ENCODE measurements around the gene RTP3. TPM values are rescaled to one million over a fixed set of nuclear protein-coding genes. Genes with fewer than 3 reads are reported as not detected.

The RTP3 gene
- total RNA-seq, 1 experiment from 2014 or later: not detected

GRCh38 chr3:46540550-46540949, 42.8 kb downstream of the RTP3 start:
- no TSS peak for BruUV-seq (replicated peaks)
- H3K4me3 ChIP-seq (ENCODE audit: low read depth in 2 of 2, low read length in 2 of 2): no peak overlapping the region
- ChIA-PET POLR2A (no interaction called here), CTCF (no interaction called here)
- in situ Hi-C loops (cut with HindIII; ENCODE audit: low pct_unique_long_range_greater_than_20kb, low sequenced_read_pairs): no loop called here
- H3K4me1 ChIP-seq (ENCODE audit: control insufficient read depth, insufficient read depth, low read length): no peaks in the 10 kb centered on the region
- DNase-seq (ENCODE audit: low read depth, low spot score): no peak
- H3K36me3 ChIP-seq (ENCODE audit: control insufficient read depth, insufficient read depth, low read length): no peaks in the 10 kb centered on the region
- H3K9me3 ChIP-seq (ENCODE audit: control insufficient read depth, insufficient read depth, low read depth, low read length): no peaks in the 10 kb centered on the region
- no peak for ATAC-seq
- H3K27ac ChIP-seq (ENCODE audit: low read length): no peak overlapping the region
- intact Hi-C loops (cut with micrococcal nuclease; ENCODE audit: unreplicated experiment): no loop called here
- no peaks in the 10 kb centered on the region for H3K27me3 ChIP-seq (ENCODE audit: control insufficient read depth, insufficient read depth, low read length)
- TF ChIP-seq REST (IDR thresholded peaks at IDR 0.05; ENCODE audit: insufficient read depth in 1 of 2, low read depth in 2 of 2, low read length in 1 of 2) (no peak), CTCF (IDR thresholded peaks at IDR 0.05) (no peak), POLR2AphosphoS5 (IDR thresholded peaks at IDR 0.05; ENCODE audit: low read depth, low read length) (no peak), TCF7L2 (IDR thresholded peaks at IDR 0.05; ENCODE audit: low read depth, low read length) (no peak), SIN3A (IDR thresholded peaks at IDR 0.05; ENCODE audit: borderline replicate concordance, insufficient read depth, low read depth, low read length) (no peak)

- POLR2A ChIA-PET: interaction anchor here (0.7 kb wide), 1 partner anchor 386 kb away, joined by 4 read pairs; no protein-coding TSS in a partner anchor
Observed at GRCh38 chr3:46541835-46542234, 44.1 kb downstream of the RTP3 start.

More at GRCh38 chr3:46541835-46542234, 44.1 kb downstream of the RTP3 start:
- H3K4me3 ChIP-seq (ENCODE audit: low read depth in 2 of 2, low read length in 2 of 2): no peak overlapping the region
- no peak overlapping the region for H3K27ac ChIP-seq (ENCODE audit: low read length)
- no peaks in the 10 kb centered on the region for H3K27me3 ChIP-seq (ENCODE audit: control insufficient read depth, insufficient read depth, low read length)
- in situ Hi-C loops (cut with HindIII; ENCODE audit: low pct_unique_long_range_greater_than_20kb, low sequenced_read_pairs): no loop called here
- intact Hi-C loops (cut with micrococcal nuclease; ENCODE audit: unreplicated experiment): no loop called here
- CTCF ChIA-PET: no interaction called here
- BruUV-seq (replicated peaks): no TSS peak
- ATAC-seq (no peak), DNase-seq (ENCODE audit: low read depth, low spot score) (no peak)
- TF ChIP-seq CTCF (IDR thresholded peaks at IDR 0.05) (no peak), POLR2AphosphoS5 (IDR thresholded peaks at IDR 0.05; ENCODE audit: low read depth, low read length) (no peak), SIN3A (IDR thresholded peaks at IDR 0.05; ENCODE audit: borderline replicate concordance, insufficient read depth, low read depth, low read length) (no peak), REST (IDR thresholded peaks at IDR 0.05; ENCODE audit: insufficient read depth in 1 of 2, low read depth in 2 of 2, low read length in 1 of 2) (no peak), TCF7L2 (IDR thresholded peaks at IDR 0.05; ENCODE audit: low read depth, low read length) (no peak)
- H3K4me1 ChIP-seq (ENCODE audit: control insufficient read depth, insufficient read depth, low read length): no peaks in the 10 kb centered on the region
- H3K36me3 ChIP-seq (ENCODE audit: control insufficient read depth, insufficient read depth, low read length): no peaks in the 10 kb centered on the region
- no peaks in the 10 kb centered on the region for H3K9me3 ChIP-seq (ENCODE audit: control insufficient read depth, insufficient read depth, low read depth, low read length)

All from Panc1 (cell line).